K562 (cell line): Measurements from ENCODE around the gene IL1F10. TPM values are rescaled to one million over a fixed set of nuclear protein-coding genes. Genes with fewer than 3 reads are reported as not detected.

Experiments
- BACH1 ChIP-seq: fragments of 200-800 bp; sonication (Bioruptor generic); IDR thresholded peaks from 2 replicates; pipeline ENCODE4 v1.6.1; 2016; ENCODE audit warnings: missing genetic modification characterization, missing compliant biosample characterization
- CUX1 ChIP-seq: fragments of 200-800 bp; sonication (Bioruptor generic); IDR thresholded peaks from 2 replicates; pipeline ENCODE4 v1.6.1; 2016; ENCODE audit warnings: missing genetic modification characterization, missing compliant biosample characterization
- DMBX1 ChIP-seq: fragments of 250-450 bp; sonication (Bioruptor Pico); IDR thresholded peaks from 2 replicates; pipeline ENCODE4 v1.8.0; 2022; ENCODE audit warnings: inconsistent platforms, mild to moderate bottlenecking, moderate library complexity, borderline replicate concordance
- EGR1 ChIP-seq: fragments of 450-650 bp; conservative IDR thresholded peaks from 2 replicates; pipeline ENCODE4 v1.6.1; 2017; ENCODE audit warnings: mild to moderate bottlenecking
- FOXA3 ChIP-seq, 2 experiments: fragments of 450-650 bp in 1 of 2; sonication (generic) in 1 of 2; formaldehyde crosslinking; IDR thresholded peaks in 1 of 2; conservative IDR thresholded peaks in 1 of 2; 2 replicates each; pipeline versions ENCODE4 v1.4.0 to v1.8.0; 2020 to 2022; ENCODE audit warnings: mild to moderate bottlenecking in 2 of 2, missing genetic modification reagents in 1 of 2
- MTA1 ChIP-seq: fragments of 450-650 bp; IDR thresholded peaks from 2 replicates; pipeline ENCODE4 v1.6.1; 2017; ENCODE audit warnings: borderline replicate concordance
- PML ChIP-seq: IDR thresholded peaks from 2 replicates; pipeline ENCODE4 v1.6.1; 2012; ENCODE audit warnings: low read length, inconsistent platforms
- POLR2H ChIP-seq: IDR thresholded peaks from 2 replicates; pipeline ENCODE4 v1.6.1; 2016; ENCODE audit warnings: missing genetic modification characterization, low read depth, mild to moderate bottlenecking, control low read depth, missing compliant biosample characterization, moderate library complexity
- PTRF ChIP-seq: fragments of 450-650 bp; IDR thresholded peaks from 2 replicates; pipeline ENCODE4 v1.6.1; 2016; ENCODE audit warnings: mild to moderate bottlenecking, missing genetic modification characterization, missing compliant biosample characterization
- SOX6 ChIP-seq: fragments of 450-650 bp; IDR thresholded peaks from 2 replicates; pipeline ENCODE4 v1.6.1; 2014; ENCODE audit warnings: mild to moderate bottlenecking
- TBL1XR1 ChIP-seq, 2 experiments: IDR thresholded peaks; 2 replicates each; pipeline ENCODE4 v1.6.1; 2012; ENCODE audit warnings: improper control_type of control experiment in 2 of 2, low read length in 2 of 2, mild to moderate bottlenecking in 1 of 2
- TEAD4 ChIP-seq, 2 experiments: sonication (generic) in 1 of 2; formaldehyde crosslinking in 1 of 2; IDR thresholded peaks; 2 replicates each; pipeline versions ENCODE4 v1.6.1 to v1.8.0; 2012 to 2022; ENCODE audit warnings: borderline replicate concordance in 1 of 2, inconsistent platforms in 1 of 2, low read length in 1 of 2, mild to moderate bottlenecking in 1 of 2, missing genetic modification reagents in 1 of 2
- ZFP30 ChIP-seq: fragments of 250-450 bp; sonication (Bioruptor Pico); IDR thresholded peaks from 2 replicates; pipeline ENCODE4 v1.8.0; 2022; ENCODE audit warnings: moderate library complexity, mild to moderate bottlenecking, inconsistent platforms, borderline replicate concordance
- ZNF282 ChIP-seq: sonication (generic); formaldehyde crosslinking; IDR thresholded peaks from 2 replicates; pipeline ENCODE4 v1.8.1; 2023; ENCODE audit warnings: missing genetic modification reagents
- ZNF561 ChIP-seq: fragments of 450-650 bp; formaldehyde crosslinking; conservative IDR thresholded peaks from 2 replicates; pipeline ENCODE4 v1.4.0; 2020; ENCODE audit warnings: mild to moderate bottlenecking, moderate library complexity
- ZNF699 ChIP-seq: fragments of 250-450 bp; sonication (Bioruptor Pico); IDR thresholded peaks from 2 replicates; pipeline ENCODE4 v1.8.0; 2021; ENCODE audit warnings: mild to moderate bottlenecking, moderate library complexity; ENCODE audit not compliant: insufficient replicate concordance
- polyA plus RNA-seq, 8 experiments: library from polyadenylated mRNA; depleted of rRNA in 4 of 8; stranded (reverse) in 5 of 8; unstranded in 3 of 8; fragments of >200 nt; fragmentation: Nextera tagmentation in 2 of 8; fragmentation: Illumina TruSeq in 1 of 8; extraction: Ambion mirVana in 2 of 8; extraction: Trizol in 1 of 8; gene quantifications; 2 replicates each; pipeline versions ENCODE4 v1.2.1 to v1.2.3, GENCODE V29; 2011 to 2014; ENCODE audit warnings: inconsistent platforms in 1 of 8, missing spikeins in 1 of 8
- total RNA-seq, 7 experiments: library from RNA; depleted of rRNA in 6 of 7; stranded (reverse); fragments of >200 nt in 6 of 7; fragmentation: Illumina TruSeq in 2 of 7; extraction: Trizol in 2 of 7; gene quantifications; 2 replicates each; pipeline versions ENCODE4 v1.2.1 to v1.2.3, GENCODE V29; 2011 to 2021; ENCODE audit warnings: low replicate concordance in 1 of 7
- TF ChIP-seq, protein P1 (sequence below): fragments of 450-650 bp; formaldehyde crosslinking; IDR thresholded peaks from 2 replicates; pipeline ENCODE4 v1.4.0; 2020; ENCODE audit warnings: mild to moderate bottlenecking, moderate library complexity
- TF ChIP-seq, protein P2 (sequence below), 3 experiments: fragments of 200-800 bp in 1 of 3; fragments of 250-450 bp in 1 of 3; fragments of 450-650 bp in 1 of 3; sonication (Bioruptor Pico) in 1 of 3; sonication (Bioruptor generic) in 1 of 3; formaldehyde crosslinking in 1 of 3; IDR thresholded peaks; 2 replicates each; pipeline versions ENCODE4 v1.6.1 to v1.8.0; 2016 to 2022; ENCODE audit warnings: mild to moderate bottlenecking in 2 of 3, missing genetic modification characterization in 2 of 3, missing compliant biosample characterization in 1 of 3, moderate library complexity in 1 of 3

The IL1F10 gene
- total and polyA plus RNA-seq, 9 of the 15 experiments (the other 6 are each of a cell fraction or from before 2014, with no cell fraction given): not detected

- TF ChIP-seq CUX1 (CRISPR knock-in tag): no peak
- TF ChIP-seq MTA1: peak; percentile 60; the same call in 1 of the 2 replicates
- TF ChIP-seq, protein P1, sequence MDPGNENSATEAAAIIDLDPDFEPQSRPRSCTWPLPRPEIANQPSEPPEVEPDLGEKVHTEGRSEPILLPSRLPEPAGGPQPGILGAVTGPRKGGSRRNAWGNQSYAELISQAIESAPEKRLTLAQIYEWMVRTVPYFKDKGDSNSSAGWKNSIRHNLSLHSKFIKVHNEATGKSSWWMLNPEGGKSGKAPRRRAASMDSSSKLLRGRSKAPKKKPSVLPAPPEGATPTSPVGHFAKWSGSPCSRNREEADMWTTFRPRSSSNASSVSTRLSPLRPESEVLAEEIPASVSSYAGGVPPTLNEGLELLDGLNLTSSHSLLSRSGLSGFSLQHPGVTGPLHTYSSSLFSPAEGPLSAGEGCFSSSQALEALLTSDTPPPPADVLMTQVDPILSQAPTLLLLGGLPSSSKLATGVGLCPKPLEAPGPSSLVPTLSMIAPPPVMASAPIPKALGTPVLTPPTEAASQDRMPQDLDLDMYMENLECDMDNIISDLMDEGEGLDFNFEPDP: no peak
- peak; percentile 50; the same call in 1 of the 2 replicates for TF ChIP-seq PML
- no peak for TF ChIP-seq ZNF699 (CRISPR knock-in tag)
- peak; percentile 87 for TF ChIP-seq TEAD4 (IDR thresholded peaks at IDR 0.05; ENCODE audit: low read length)
- TF ChIP-seq TEAD4 (CRISPR knock-in tag; IDR thresholded peaks at IDR 0.05; ENCODE audit: borderline replicate concordance): no peak
- TF ChIP-seq, protein P2, sequence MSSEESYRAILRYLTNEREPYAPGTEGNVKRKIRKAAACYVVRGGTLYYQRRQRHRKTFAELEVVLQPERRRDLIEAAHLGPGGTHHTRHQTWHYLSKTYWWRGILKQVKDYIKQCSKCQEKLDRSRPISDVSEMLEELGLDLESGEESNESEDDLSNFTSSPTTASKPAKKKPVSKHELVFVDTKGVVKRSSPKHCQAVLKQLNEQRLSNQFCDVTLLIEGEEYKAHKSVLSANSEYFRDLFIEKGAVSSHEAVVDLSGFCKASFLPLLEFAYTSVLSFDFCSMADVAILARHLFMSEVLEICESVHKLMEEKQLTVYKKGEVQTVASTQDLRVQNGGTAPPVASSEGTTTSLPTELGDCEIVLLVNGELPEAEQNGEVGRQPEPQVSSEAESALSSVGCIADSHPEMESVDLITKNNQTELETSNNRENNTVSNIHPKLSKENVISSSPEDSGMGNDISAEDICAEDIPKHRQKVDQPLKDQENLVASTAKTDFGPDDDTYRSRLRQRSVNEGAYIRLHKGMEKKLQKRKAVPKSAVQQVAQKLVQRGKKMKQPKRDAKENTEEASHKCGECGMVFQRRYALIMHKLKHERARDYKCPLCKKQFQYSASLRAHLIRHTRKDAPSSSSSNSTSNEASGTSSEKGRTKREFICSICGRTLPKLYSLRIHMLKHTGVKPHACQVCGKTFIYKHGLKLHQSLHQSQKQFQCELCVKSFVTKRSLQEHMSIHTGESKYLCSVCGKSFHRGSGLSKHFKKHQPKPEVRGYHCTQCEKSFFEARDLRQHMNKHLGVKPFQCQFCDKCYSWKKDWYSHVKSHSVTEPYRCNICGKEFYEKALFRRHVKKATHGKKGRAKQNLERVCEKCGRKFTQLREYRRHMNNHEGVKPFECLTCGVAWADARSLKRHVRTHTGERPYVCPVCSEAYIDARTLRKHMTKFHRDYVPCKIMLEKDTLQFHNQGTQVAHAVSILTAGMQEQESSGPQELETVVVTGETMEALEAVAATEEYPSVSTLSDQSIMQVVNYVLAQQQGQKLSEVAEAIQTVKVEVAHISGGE (CRISPR knock-in tag; IDR thresholded peaks at IDR 0.05): peak in 1 of 3 experiments; percentile 69; a peak in 1 of 6 replicates
- peak in 1 of 2 experiments; percentile 26; a peak in 1 of 4 replicates for TF ChIP-seq TBL1XR1 (IDR thresholded peaks at IDR 0.05; ENCODE audit: low read length in 2 of 2)
- TF ChIP-seq ZFP30: no peak
- TF ChIP-seq FOXA3 (CRISPR knock-in tag; conservative IDR thresholded peaks at IDR 0.05 in 1 of 2, IDR thresholded peaks at IDR 0.05 in 1 of 2): peak in 1 of 2 experiments; percentile 58; a peak in 2 of 4 replicates
- TF ChIP-seq DMBX1: peak; percentile 69; the same call in 1 of the 2 replicates
- no peak for TF ChIP-seq EGR1
- TF ChIP-seq ZNF561 (CRISPR knock-in tag): no peak
- no peak for TF ChIP-seq ZNF282 (CRISPR knock-in tag)
- no peak for TF ChIP-seq BACH1 (tag)
- TF ChIP-seq PTRF: no peak
- peak; percentile 74 for TF ChIP-seq SOX6
- TF ChIP-seq POLR2H (tag): no peak
These were observed 33.8 kb upstream of the IL1F10 start (continued) for GRCh38 chr2:113034016-113034415.
